ENCODE results near the gene IQGAP2.

IQGAP2 gene

DNA sequence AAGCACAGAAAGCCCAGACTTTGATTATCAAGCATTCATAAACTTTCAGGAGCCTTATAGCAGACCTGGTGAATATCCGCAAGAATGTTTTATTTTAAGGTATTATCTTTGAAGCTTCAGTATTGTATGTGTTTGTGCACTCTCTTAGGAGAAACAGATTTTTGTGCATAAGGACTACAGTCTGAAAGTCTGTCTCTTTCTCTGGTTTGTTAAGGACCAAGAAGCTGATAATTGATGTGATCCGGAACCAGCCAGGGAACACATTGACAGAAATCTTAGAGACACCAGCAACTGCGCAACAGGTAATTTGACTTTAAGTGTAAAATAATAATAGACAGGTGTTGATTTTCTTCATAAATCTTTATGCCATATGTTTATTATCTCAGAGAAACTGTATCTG is 290.1 kb downstream of the IQGAP2 start:
- H3K9me3 ChIP-seq = no peaks in the 10 kb centered on the region
- H3K4me1 ChIP-seq = no peaks in the 10 kb centered on the region
- H3K36me3 ChIP-seq = no peaks in the 10 kb centered on the region
- H3K27me3 ChIP-seq = peaks cover 21% of the 10 kb centered on the region
- no peak overlapping the region for H3K4me3 ChIP-seq (ENCODE audit: low read depth, low read length)
- no peak for DNase-seq
- no peak for TF ChIP-seq CTCF (IDR thresholded peaks at IDR 0.05; ENCODE audit: low read depth, low read length)

DNA sequence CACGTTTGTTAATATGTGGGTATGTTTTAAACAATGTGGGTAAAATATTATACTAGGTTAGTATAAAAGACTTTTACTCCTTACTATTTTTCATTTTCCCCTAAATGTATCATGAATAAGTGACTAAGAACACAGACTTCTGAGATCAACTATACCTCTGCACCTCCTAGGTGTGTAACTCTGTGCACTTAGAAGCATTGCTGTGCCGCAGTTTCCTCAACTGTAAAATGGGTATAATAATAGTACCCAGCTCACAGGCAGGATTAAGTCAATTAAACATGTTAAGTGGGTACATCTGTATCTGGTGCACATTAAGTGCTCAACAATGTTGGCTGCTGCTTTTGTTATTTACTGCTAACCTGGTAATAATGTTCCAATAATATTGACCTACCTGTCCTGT is 291.2 kb downstream of the IQGAP2 start:
- H3K4me1 ChIP-seq = no peaks in the 10 kb centered on the region
- H3K4me3 ChIP-seq (ENCODE audit: low read depth, low read length) = no peak overlapping the region
- H3K27me3 ChIP-seq = peaks cover 26% of the 10 kb centered on the region
- H3K9me3 ChIP-seq = no peaks in the 10 kb centered on the region
- no peaks in the 10 kb centered on the region for H3K36me3 ChIP-seq
- TF ChIP-seq CTCF (IDR thresholded peaks at IDR 0.05; ENCODE audit: low read depth, low read length) = no peak
- no peak for DNase-seq

DNA sequence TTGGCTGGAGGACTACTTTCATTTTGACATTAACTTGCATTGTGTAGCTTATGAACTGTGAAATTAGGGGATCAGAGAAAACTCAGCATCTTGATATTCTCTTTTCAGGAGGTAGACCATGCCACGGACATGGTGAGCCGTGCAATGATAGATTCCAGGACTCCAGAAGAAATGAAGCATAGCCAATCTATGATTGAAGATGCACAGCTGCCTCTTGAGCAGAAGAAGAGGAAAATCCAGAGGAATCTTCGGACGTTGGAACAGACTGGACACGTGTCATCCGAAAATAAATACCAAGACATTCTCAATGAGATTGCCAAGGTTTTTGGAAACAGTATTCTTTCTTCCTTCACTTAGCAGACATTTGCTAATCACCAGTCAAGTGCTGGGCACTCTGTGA is 292.3 kb downstream of the IQGAP2 start:
- no peak for DNase-seq
- no peak overlapping the region for H3K4me3 ChIP-seq (ENCODE audit: low read depth, low read length)
- no peaks in the 10 kb centered on the region for H3K4me1 ChIP-seq
- peaks cover 31% of the 10 kb centered on the region for H3K27me3 ChIP-seq
- no peaks in the 10 kb centered on the region for H3K9me3 ChIP-seq
- H3K36me3 ChIP-seq = no peaks in the 10 kb centered on the region
- TF ChIP-seq CTCF (IDR thresholded peaks at IDR 0.05; ENCODE audit: low read depth, low read length) = no peak

GRCh38 chr5:76696251-76696650 is 293.2 kb downstream of the IQGAP2 start:
- no peak for DNase-seq

GRCh38 chr5:76697670-76698069 is 294.6 kb downstream of the IQGAP2 start:
- no peak for TF ChIP-seq CTCF (IDR thresholded peaks at IDR 0.05; ENCODE audit: low read depth, low read length)
- no peaks in the 10 kb centered on the region for H3K36me3 ChIP-seq

More at GRCh38 chr5:76696251-76696650, 293.2 kb downstream of the IQGAP2 start:
- Histone ChIP-seq H3K4me3 (ENCODE audit: low read depth, low read length) (no peak overlapping the region), H3K36me3 (no peaks in the 10 kb centered on the region), H3K27me3 (peaks cover 39% of the 10 kb centered on the region), H3K9me3 (no peaks in the 10 kb centered on the region), H3K4me1 (no peaks in the 10 kb centered on the region)
- no peak for TF ChIP-seq CTCF (IDR thresholded peaks at IDR 0.05; ENCODE audit: low read depth, low read length)

GRCh38 chr5:76700571-76700970 is 297.5 kb downstream of the IQGAP2 start:
- Histone ChIP-seq H3K27me3 (peaks cover 53% of the 10 kb centered on the region), H3K4me3 (ENCODE audit: low read depth, low read length) (no peak overlapping the region), H3K36me3 (no peaks in the 10 kb centered on the region), H3K9me3 (no peaks in the 10 kb centered on the region), H3K4me1 (no peaks in the 10 kb centered on the region)
- no peak for DNase-seq
- no peak for TF ChIP-seq CTCF (IDR thresholded peaks at IDR 0.05; ENCODE audit: low read depth, low read length)

More at GRCh38 chr5:76697670-76698069, 294.6 kb downstream of the IQGAP2 start:
- peaks cover 51% of the 10 kb centered on the region for H3K27me3 ChIP-seq
- H3K4me3 ChIP-seq (ENCODE audit: low read depth, low read length) = no peak overlapping the region
- no peaks in the 10 kb centered on the region for H3K9me3 ChIP-seq
- DNase-seq = no peak
- no peaks in the 10 kb centered on the region for H3K4me1 ChIP-seq
